ENCODE results near the gene TEX36.

- TF ChIP-seq TAF1 (IDR thresholded peaks at IDR 0.05; ENCODE audit: low read depth, low read length) (no peak), SPI1 (IDR thresholded peaks at IDR 0.05; ENCODE audit: low read depth, low read length) (no peak), POLR2AphosphoS5 (IDR thresholded peaks at IDR 0.05; ENCODE audit: low read depth, low read length) (no peak)
Observed at GRCh38 chr10:125683821-125684220, 858 bp upstream of the TEX36 start.

Data from GM12891 (cell line).